Right lung (tissue), 10 donors: ENCODE data around the gene PNLIP. TPM values are rescaled to one million over a fixed set of nuclear protein-coding genes. Genes with fewer than 3 reads are reported as not detected.

ENCODE experiments used
- DNase-seq, 2 donors: peaks; one replicate each; pipeline ENCODE4 v3.0.0-alpha.2; 2013
- long read RNA-seq, 8 donors: transcript quantifications; one replicate each; lab custom pipeline, GENCODE V29; 2026
- polyA plus RNA-seq, 5 donors: library from polyadenylated mRNA; unstranded; fragments of 120-200 nt; gene quantifications; one replicate each; pipeline versions ENCODE4 v1.2.1 to v1.2.3, GENCODE V29; 2013; ENCODE audit warnings: inconsistent platforms in 1 of 5, low replicate concordance in 1 of 5; ENCODE audit not compliant: insufficient read length in 5 of 5, insufficient read depth in 1 of 5

PNLIP gene
- polyA plus RNA-seq, result not detected
- long read RNA-seq, donor 1, result 0 reads
- long read RNA-seq, donor 2, result 0 reads
- long read RNA-seq, donor 3, result 0 reads
- long read RNA-seq, donor 4, result 0 reads
- long read RNA-seq, donor 5, result 0 reads
- long read RNA-seq, donor 6, result 0 reads
- long read RNA-seq, donor 7, result 0 reads
- long read RNA-seq, donor 8, result 0 reads

GRCh38 chr10:116545756-116546155 lies at the start of gene PNLIP:
TSS of gene PNLIP (plus strand) at chr10:116545931. CDS start at chr10:116546093, 162 bp downstream.
- DNase-seq, result no peak

GRCh38 chr10:116504786-116505185 lies 40.9 kb upstream of the PNLIP start:
- DNase-seq, result no peak

- DNase-seq, result no peak
Measured at GRCh38 chr10:116510565-116510964, 35.2 kb upstream of the PNLIP start.

GRCh38 chr10:116511365-116511764 lies 34.4 kb upstream of the PNLIP start:
- DNase-seq, result no peak

- DNase-seq, result peak in 1 of 2 donors; percentile 7
Measured at GRCh38 chr10:116521424-116522290, 24.1 kb upstream of the PNLIP start.

- DNase-seq, result no peak
Measured at GRCh38 chr10:116522803-116523381, 22.8 kb upstream of the PNLIP start.

GRCh38 chr10:116524736-116525135 lies 21.0 kb upstream of the PNLIP start:
- no peak for DNase-seq

- no peak for DNase-seq
Measured at GRCh38 chr10:116526219-116526618, 19.5 kb upstream of the PNLIP start.

GRCh38 chr10:116536810-116537209 lies 8.9 kb upstream of the PNLIP start:
- no peak for DNase-seq

GRCh38 chr10:116538456-116538855 lies 7.3 kb upstream of the PNLIP start:
- DNase-seq, result no peak

GRCh38 chr10:116538992-116539391 lies 6.7 kb upstream of the PNLIP start:
- no peak for DNase-seq

GRCh38 chr10:116540814-116541213 lies 4.9 kb upstream of the PNLIP start:
- no peak for DNase-seq

- no peak for DNase-seq
Measured at GRCh38 chr10:116542007-116542677, 3.6 kb upstream of the PNLIP start.

GRCh38 chr10:116545122-116545521 lies 609 bp upstream of the PNLIP start:
- DNase-seq, result no peak

- peak in 1 of 2 donors; percentile 2 for DNase-seq
Measured at GRCh38 chr10:116548301-116548700, 2.6 kb downstream of the PNLIP start.

GRCh38 chr10:116553378-116553980 lies 7.7 kb downstream of the PNLIP start:
- DNase-seq, result no peak

- no peak for DNase-seq
Measured at GRCh38 chr10:116554628-116555027, 8.9 kb downstream of the PNLIP start.

- no peak for DNase-seq
Measured at GRCh38 chr10:116555880-116556279, 10.1 kb downstream of the PNLIP start.

GRCh38 chr10:116557305-116557880 lies 11.7 kb downstream of the PNLIP start:
- DNase-seq, result no peak

- no peak for DNase-seq
Measured at GRCh38 chr10:116565534-116565933, 19.8 kb downstream of the PNLIP start.

- no peak for DNase-seq
Measured at GRCh38 chr10:116566932-116567331, 21.2 kb downstream of the PNLIP start.
